T-helper 17 cell (primary cell): ENCODE results near the gene WT1. TPM values are rescaled to one million over a fixed set of nuclear protein-coding genes. Genes with fewer than 3 reads are reported as not detected.

Experiments used
- ATAC-seq: fragments of 150-1000 bp; cut with Tn5 transposase; 2 replicates; pipeline ENCODE4 v1.10.0; 2021; ENCODE audit warnings: mild to moderate bottlenecking, moderate library complexity
- DNase-seq, 3 donors: peaks; one replicate each; pipeline versions ENCODE4 v3.0.0 to v3.0.0-alpha.2; 2020 to 2021
- H3K9me3 ChIP-seq: one replicate; pipeline ENCODE4 v1.7.0; 2013; ENCODE audit warnings: low read length, mild to moderate bottlenecking; ENCODE audit not compliant: control insufficient read depth, poor library complexity, severe bottlenecking
- H3K27ac Mint-ChIP-seq: one replicate; pipeline ENCODE4 v1.8.0; 2022; ENCODE audit warnings: mild to moderate bottlenecking, moderate library complexity, mixed read lengths
- H3K27me3 Mint-ChIP-seq: one replicate; pipeline ENCODE4 v1.8.0; 2022; ENCODE audit warnings: mixed read lengths
- H3K36me3 Mint-ChIP-seq: one replicate; pipeline ENCODE4 v1.8.0; 2022; ENCODE audit warnings: low read depth, mixed read lengths
- H3K4me1 Mint-ChIP-seq: one replicate; pipeline ENCODE4 v1.8.0; 2022; ENCODE audit warnings: mild to moderate bottlenecking, mixed read lengths
- H3K4me3 Mint-ChIP-seq: one replicate; pipeline ENCODE4 v1.8.0; 2022; ENCODE audit warnings: mild to moderate bottlenecking, moderate library complexity, mixed read lengths
- total RNA-seq, 4 donors: library from RNA in 2 of 4; stranded (reverse) in 2 of 4; gene quantifications; one replicate each; pipeline ENCODE4 v1.2.3 and lab custom pipeline; 2022 to 2026

WT1 gene
- total RNA-seq, 2 donors from 2014 or later, result not detected

GRCh38 chr11:32343325-32344008, 91.9 kb downstream of the WT1 start:
- H3K36me3 Mint-ChIP-seq, result no peaks in the 10 kb centered on the region
- peaks cover 6% of the 10 kb centered on the region for H3K4me1 Mint-ChIP-seq
- no peak overlapping the region for H3K27ac Mint-ChIP-seq
- peaks cover 29% of the 10 kb centered on the region for H3K27me3 Mint-ChIP-seq
- ATAC-seq (peak; percentile 77), DNase-seq (no peak)
- H3K4me3 Mint-ChIP-seq, result no peak overlapping the region
- no peaks in the 10 kb centered on the region for H3K9me3 ChIP-seq

GRCh38 chr11:32341620-32342613, 93.4 kb downstream of the WT1 start:
- DNase-seq (no peak), ATAC-seq (no peak)
- no peaks in the 10 kb centered on the region for H3K9me3 ChIP-seq
- Mint-ChIP-seq H3K27ac (no peak overlapping the region), H3K4me3 (no peak overlapping the region), H3K27me3 (peaks cover 28% of the 10 kb centered on the region), H3K36me3 (no peaks in the 10 kb centered on the region), H3K4me1 (peaks cover 6% of the 10 kb centered on the region)

GRCh38 chr11:32340181-32340580, 95.2 kb downstream of the WT1 start:
- DNase-seq, result no peak
- H3K36me3 Mint-ChIP-seq, result no peaks in the 10 kb centered on the region
- H3K27ac Mint-ChIP-seq, result no peak overlapping the region
- H3K4me3 Mint-ChIP-seq, result no peak overlapping the region
- H3K9me3 ChIP-seq, result no peaks in the 10 kb centered on the region
- no peak for ATAC-seq
- peaks cover 6% of the 10 kb centered on the region for H3K4me1 Mint-ChIP-seq
- H3K27me3 Mint-ChIP-seq, result peaks cover 25% of the 10 kb centered on the region

Other genes with a start within 250 kb of the WT1 start
- gene EIF3M, start 148.3 kb upstream of the WT1 start, total RNA-seq, result 100 to 1,000 TPM; 203 to 215 TPM